Neuronal stem cell (in vitro differentiated cells): Measurements from ENCODE around the gene CDK11A.
"Not testable (repeated sequence)": the region's sequence is repeated elsewhere in the genome, so short reads cannot be mapped to it uniquely, and the experiment has no call there.

Experiments
- DNase-seq: peaks from one replicate; pipeline ENCODE4 v3.0.0-alpha.2; 2013; ENCODE audit warnings: low spot score
- H2AFZ ChIP-seq: one replicate; pipeline ENCODE4 v1.6.1; 2013; ENCODE audit warnings: mild to moderate bottlenecking, low read length, inconsistent platforms
- H2AK5ac ChIP-seq: 2 replicates; pipeline ENCODE4 v1.6.1; 2013; ENCODE audit warnings: low read depth, mild to moderate bottlenecking, inconsistent platforms, low read length, moderate library complexity, mixed read lengths
- H2BK120ac ChIP-seq: 2 replicates; pipeline ENCODE4 v1.6.1; 2013; ENCODE audit warnings: low read depth, mild to moderate bottlenecking, inconsistent platforms, low read length, moderate library complexity, mixed read lengths
- H2BK12ac ChIP-seq: one replicate; pipeline ENCODE4 v1.6.1; 2013; ENCODE audit warnings: low read length, inconsistent platforms
- H2BK15ac ChIP-seq: 2 replicates; pipeline ENCODE4 v1.6.1; 2013; ENCODE audit warnings: mild to moderate bottlenecking, low read length, inconsistent platforms, mixed read lengths
- H2BK5ac ChIP-seq: one replicate; pipeline ENCODE4 v1.6.1; 2013; ENCODE audit warnings: inconsistent platforms, mild to moderate bottlenecking, low read length, moderate library complexity
- H3K14ac ChIP-seq: one replicate; pipeline ENCODE4 v1.6.1; 2013; ENCODE audit warnings: low read length, inconsistent platforms
- H3K18ac ChIP-seq: 2 replicates; pipeline ENCODE4 v1.6.1; 2013; ENCODE audit warnings: low read length, inconsistent platforms
- H3K23ac ChIP-seq: 2 replicates; pipeline ENCODE4 v1.6.1; 2013; ENCODE audit warnings: low read depth, mild to moderate bottlenecking, mixed read lengths, low read length, inconsistent platforms; ENCODE audit not compliant: poor library complexity
- H3K27ac ChIP-seq: replicated peaks from 3 replicates; pipeline ENCODE4 v1.5.1; 2013; ENCODE audit warnings: low read length, inconsistent platforms
- H3K27me3 ChIP-seq, 3 experiments: 2 replicates each; pipeline ENCODE4 v1.6.1; 2013; ENCODE audit warnings: low read length in 3 of 3, mild to moderate bottlenecking in 2 of 3, inconsistent platforms in 1 of 3, low read depth in 1 of 3, mixed read lengths in 1 of 3, moderate library complexity in 1 of 3; ENCODE audit not compliant: control insufficient read depth in 3 of 3, insufficient read depth in 3 of 3
- H3K36me3 ChIP-seq, 2 donors: replicated peaks in 1 of 2; 2 replicates each; pipeline ENCODE4 v1.6.1; 2013; ENCODE audit warnings: low read length in 2 of 2; ENCODE audit not compliant: control insufficient read depth in 2 of 2, insufficient read depth in 2 of 2
- H3K4ac ChIP-seq: 2 replicates; pipeline ENCODE4 v1.6.1; 2013; ENCODE audit warnings: inconsistent platforms, mild to moderate bottlenecking, low read length, moderate library complexity
- H3K4me1 ChIP-seq, 2 donors: 1 replicate in 1 of 2; 2 replicates in 1 of 2; pipeline ENCODE4 v1.6.1; 2013; ENCODE audit warnings: low read length in 2 of 2, low read depth in 1 of 2; ENCODE audit not compliant: control insufficient read depth in 2 of 2, insufficient read depth in 1 of 2
- H3K4me2 ChIP-seq: one replicate; pipeline ENCODE4 v1.6.1; 2013; ENCODE audit warnings: mild to moderate bottlenecking, low read length, inconsistent platforms; ENCODE audit not compliant: insufficient read depth, poor library complexity, severe bottlenecking
- H3K4me3 ChIP-seq, 2 donors: 2 replicates each; pipeline ENCODE4 v1.5.1; 2013; ENCODE audit warnings: low read length in 2 of 2, mild to moderate bottlenecking in 2 of 2, inconsistent platforms in 1 of 2, moderate library complexity in 1 of 2
- H3K79me1 ChIP-seq: one replicate; pipeline ENCODE4 v1.6.1; 2013; ENCODE audit warnings: low read depth, mild to moderate bottlenecking, inconsistent platforms, low read length, moderate library complexity
- H3K9ac ChIP-seq: one replicate; pipeline ENCODE4 v1.6.1; 2013; ENCODE audit warnings: mild to moderate bottlenecking, low read depth, low read length, inconsistent platforms; ENCODE audit not compliant: poor library complexity
- H3K9me3 ChIP-seq, 2 donors: replicated peaks in 1 of 2; 2 replicates each; pipeline versions ENCODE3 to v1.6.1; 2013; ENCODE audit warnings: low read length in 2 of 2, mild to moderate bottlenecking in 2 of 2, inconsistent platforms in 1 of 2, low read depth in 1 of 2, mixed read lengths in 1 of 2, moderate library complexity in 1 of 2; ENCODE audit not compliant: control insufficient read depth in 2 of 2, insufficient read depth in 1 of 2
- H4K8ac ChIP-seq: one replicate; pipeline ENCODE4 v1.6.1; 2013; ENCODE audit warnings: low read depth, mild to moderate bottlenecking, inconsistent platforms, low read length, moderate library complexity
- H4K91ac ChIP-seq: one replicate; pipeline ENCODE4 v1.6.1; 2013; ENCODE audit warnings: low read length, low read depth, mild to moderate bottlenecking, inconsistent platforms; ENCODE audit not compliant: poor library complexity
- WGBS, 2 donors: extraction: QIAGEN DNeasy Blood & Tissue Kit; methylation state at CpG; one replicate each; pipeline ENCODE4 v1.1.7; 2013; ENCODE audit warnings: missing lambda C conversion rate in 2 of 2, mixed read lengths in 1 of 2; ENCODE audit not compliant: insufficient read length in 2 of 2, insufficient replicate concordance in 1 of 2; ENCODE audit errors: extremely low coverage in 2 of 2; 5-methylcytosine and 5-hydroxymethylcytosine counted together

The CDK11A gene

DNA sequence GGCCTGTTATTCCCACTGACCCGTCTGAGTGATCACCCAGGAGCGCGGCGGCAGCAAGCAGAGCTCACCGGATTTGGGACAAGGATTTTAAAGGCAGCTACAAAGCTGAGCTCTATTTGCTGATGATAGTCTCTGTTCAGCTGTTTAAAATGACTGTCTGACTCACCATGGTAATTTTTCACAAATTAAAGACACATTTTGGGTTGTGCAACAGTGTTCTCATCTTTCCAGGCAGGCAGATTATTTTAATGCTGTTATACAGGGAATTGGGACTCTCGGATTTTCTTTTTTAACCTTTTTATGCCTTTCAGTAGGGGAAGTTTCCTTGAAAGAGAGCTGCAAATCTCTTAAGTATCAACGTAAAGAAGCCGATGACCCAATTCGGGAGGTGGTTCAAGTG lies 61.8 kb downstream of the CDK11A start:
- peaks cover 18 to 31% of the 10 kb centered on the region in 2 donors for H3K36me3 ChIP-seq
- not testable (repeated sequence) for H2BK12ac ChIP-seq, H3K4me3 ChIP-seq, H4K8ac ChIP-seq, H3K4me1 ChIP-seq, H2BK120ac ChIP-seq, H3K9ac ChIP-seq, H3K4ac ChIP-seq, H3K4me2 ChIP-seq, DNase-seq, H3K23ac ChIP-seq, H3K27me3 ChIP-seq, H2BK5ac ChIP-seq, H2AFZ ChIP-seq, H2AK5ac ChIP-seq, H3K14ac ChIP-seq, H2BK15ac ChIP-seq, H3K18ac ChIP-seq, H3K79me1 ChIP-seq, H4K91ac ChIP-seq, H3K9me3 ChIP-seq, H3K27ac ChIP-seq
- no CpG with 5 or more reads among the region's 9 CpGs for WGBS, 2 donors

DNA sequence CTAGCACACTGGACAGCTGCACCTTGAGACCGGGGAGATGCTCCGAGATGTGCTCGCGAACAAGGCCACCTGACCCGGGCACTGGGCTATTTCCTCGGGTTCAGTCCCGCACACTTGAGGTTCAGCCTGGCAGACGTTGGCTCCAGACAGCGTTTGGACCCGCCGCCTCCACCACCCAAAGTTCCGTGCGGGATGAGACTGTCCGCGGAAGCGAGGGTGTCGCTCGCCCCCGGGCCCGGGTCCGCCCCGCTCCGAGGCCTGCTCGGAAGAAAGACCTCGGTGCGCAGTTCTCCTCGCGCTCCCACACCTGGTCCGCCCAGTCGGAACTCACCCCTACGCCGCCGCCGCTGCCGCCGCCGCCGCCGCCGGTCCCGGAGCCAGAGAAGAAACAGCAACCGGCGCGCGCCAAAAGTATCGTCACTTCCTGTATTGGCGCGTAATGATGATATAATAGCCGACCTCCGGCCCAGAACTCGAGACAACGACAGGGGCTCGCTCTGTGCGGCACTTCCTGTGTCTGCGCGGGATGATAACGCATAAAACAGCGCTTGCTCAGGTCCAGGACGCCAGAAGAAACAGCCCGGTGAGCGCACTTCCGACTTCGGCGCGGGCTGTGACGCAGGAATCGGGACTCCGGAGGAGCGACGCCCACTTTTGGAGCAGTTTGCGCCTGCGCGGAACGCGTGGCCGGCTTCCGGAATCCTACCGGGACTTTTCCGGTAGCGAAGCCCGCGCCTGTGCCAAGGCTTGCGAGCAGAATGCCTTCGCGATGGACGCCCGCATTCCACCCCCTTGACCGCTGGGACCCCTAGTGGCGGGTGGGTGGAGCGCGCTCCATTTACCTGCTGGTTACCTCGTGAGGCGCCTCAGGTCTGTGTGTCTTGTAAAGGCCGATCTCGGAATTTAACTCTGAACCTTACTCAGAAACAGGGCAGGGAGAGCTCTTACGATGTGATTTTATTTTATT lies 65.3 kb downstream of the CDK11A start, which contains the start of gene CDK11B:
CDK11B (minus strand) TSS at position 422 of the 967 bp plus-strand sequence. CDS start 1,519 bp downstream, outside the sequence.
- Histone ChIP-seq H3K18ac (peak within 1 kb of the TSS; percentile 99), H4K8ac (peak within 1 kb of the TSS; percentile 82), H3K14ac (peak within 1 kb of the TSS; percentile 98), H3K4me2 (peak within 1 kb of the TSS; percentile 40), H3K36me3 (peaks cover 10 to 40% of the 10 kb centered on the region in 2 donors), H2AFZ (peak within 1 kb of the TSS; percentile 82), H2BK5ac (peak within 1 kb of the TSS; percentile 99), H2BK120ac (peak within 1 kb of the TSS; percentile 81), H3K4me3 (peak within 1 kb of the TSS; percentile 51 to 90), H3K27ac (peak within 1 kb of the TSS; percentile 100), H2BK12ac (peak within 1 kb of the TSS; percentile 73), H3K9ac (peak within 1 kb of the TSS; percentile 60)
- not testable (repeated sequence) for H4K91ac ChIP-seq, H3K27me3 ChIP-seq, H3K23ac ChIP-seq, H3K9me3 ChIP-seq, H3K4me1 ChIP-seq, H3K79me1 ChIP-seq, H2BK15ac ChIP-seq, H3K4ac ChIP-seq, H2AK5ac ChIP-seq
- WGBS, 2 donors, result no CpG with 5 or more reads among the region's 96 CpGs
- DNase-seq, result peak; percentile 92
